H9 (cell line): ENCODE measurements around the gene KDM1B. TPM values are rescaled to one million over a fixed set of nuclear protein-coding genes. Genes with fewer than 3 reads are reported as not detected.
A peak's percentile ranks its signal among the peaks of the same experiment; 100 is the strongest.

Experiments
- DNase-seq: peaks from one replicate; pipeline ENCODE4 v3.0.0-alpha.2; 2017
- H2AFZ ChIP-seq: one replicate; pipeline ENCODE4 v1.6.1; 2013; ENCODE audit warnings: mild to moderate bottlenecking, low read length, control low read depth, moderate library complexity
- H2AK5ac ChIP-seq: 2 replicates; pipeline ENCODE4 v1.6.1; 2013; ENCODE audit warnings: low read length, control low read depth, mixed read lengths; ENCODE audit not compliant: insufficient read length
- H2BK120ac ChIP-seq: one replicate; pipeline ENCODE4 v1.6.1; 2013; ENCODE audit warnings: low read depth, mild to moderate bottlenecking, low read length, control low read depth, inconsistent platforms; ENCODE audit not compliant: poor library complexity, severe bottlenecking
- H2BK12ac ChIP-seq: 2 replicates; pipeline ENCODE4 v1.6.1; 2013; ENCODE audit warnings: low read length, control low read depth, mixed read lengths, low read depth; ENCODE audit not compliant: insufficient read length
- H2BK15ac ChIP-seq: 2 replicates; pipeline ENCODE4 v1.6.1; 2013; ENCODE audit warnings: low read depth, low read length, control low read depth
- H2BK20ac ChIP-seq: one replicate; pipeline ENCODE4 v1.6.1; 2013; ENCODE audit warnings: low read depth, mild to moderate bottlenecking, low read length, control low read depth, inconsistent platforms; ENCODE audit not compliant: poor library complexity, severe bottlenecking
- H2BK5ac ChIP-seq: 2 replicates; pipeline ENCODE4 v1.6.1; 2013; ENCODE audit warnings: low read length, control low read depth, mixed read lengths; ENCODE audit not compliant: insufficient read length
- H3K14ac ChIP-seq: 2 replicates; pipeline ENCODE4 v1.6.1; 2013; ENCODE audit warnings: low read length, control low read depth; ENCODE audit not compliant: insufficient read depth
- H3K18ac ChIP-seq: 2 replicates; pipeline ENCODE4 v1.6.1; 2013; ENCODE audit warnings: low read depth, mild to moderate bottlenecking, mixed read lengths, low read length, control low read depth; ENCODE audit not compliant: insufficient read length
- H3K23ac ChIP-seq: 2 replicates; pipeline ENCODE4 v1.6.1; 2013; ENCODE audit warnings: low read length, control low read depth, mixed read lengths, low read depth; ENCODE audit not compliant: insufficient read length
- H3K23me2 ChIP-seq: 2 replicates; pipeline ENCODE4 v1.6.1; 2013; ENCODE audit warnings: low read depth, mild to moderate bottlenecking, mixed read lengths, low read length, control low read depth; ENCODE audit not compliant: insufficient read length, poor library complexity, severe bottlenecking
- H3K27ac ChIP-seq: 2 replicates; pipeline ENCODE4 v1.5.1; 2013; ENCODE audit warnings: low read length, control low read depth, mixed read lengths, low read depth; ENCODE audit not compliant: insufficient read length
- H3K27me3 ChIP-seq: 2 replicates; pipeline ENCODE4 v1.6.1; 2013; ENCODE audit warnings: low read length, control low read depth, inconsistent platforms; ENCODE audit not compliant: insufficient read depth
- H3K4ac ChIP-seq: 2 replicates; pipeline ENCODE4 v1.6.1; 2013; ENCODE audit warnings: low read depth, mild to moderate bottlenecking, control low read depth, inconsistent platforms, low read length, moderate library complexity
- H3K4me1 ChIP-seq: 2 replicates; pipeline ENCODE4 v1.6.1; 2013; ENCODE audit warnings: low read length, control low read depth, inconsistent platforms; ENCODE audit not compliant: insufficient read depth
- H3K4me2 ChIP-seq: 2 replicates; pipeline ENCODE4 v1.6.1; 2013; ENCODE audit warnings: low read length, control low read depth, mixed read lengths; ENCODE audit not compliant: insufficient read length, insufficient read depth
- H3K56ac ChIP-seq: 2 replicates; pipeline ENCODE4 v1.6.1; 2013; ENCODE audit warnings: low read depth, mild to moderate bottlenecking, mixed read lengths, low read length, control low read depth; ENCODE audit not compliant: insufficient read length
- H3K79me1 ChIP-seq: 2 replicates; pipeline ENCODE4 v1.6.1; 2013; ENCODE audit warnings: low read depth, mild to moderate bottlenecking, moderate library complexity, low read length, control low read depth, inconsistent platforms; ENCODE audit not compliant: insufficient read depth, poor library complexity, severe bottlenecking
- H3K79me2 ChIP-seq: 2 replicates; pipeline ENCODE4 v1.6.1; 2013; ENCODE audit warnings: low read length, control low read depth, inconsistent platforms; ENCODE audit not compliant: insufficient read depth
- H3K9ac ChIP-seq: 2 replicates; pipeline ENCODE4 v1.6.1; 2013; ENCODE audit warnings: low read length, control low read depth, mixed read lengths; ENCODE audit not compliant: insufficient read length; ENCODE audit errors: extremely low read depth
- H3K9me3 ChIP-seq: one replicate; pipeline ENCODE4 v1.6.1; 2013; ENCODE audit warnings: low read depth, low read length, inconsistent platforms; ENCODE audit not compliant: control insufficient read depth
- H3T11ph ChIP-seq: one replicate; pipeline ENCODE4 v1.6.1; 2013; ENCODE audit warnings: mild to moderate bottlenecking, low read length, control low read depth, inconsistent platforms
- H4K20me1 ChIP-seq: one replicate; pipeline ENCODE4 v1.6.1; 2013; ENCODE audit not compliant: control insufficient read depth, insufficient read length, insufficient read depth
- H4K5ac ChIP-seq: 2 replicates; pipeline ENCODE4 v1.6.1; 2013; ENCODE audit warnings: low read depth, mild to moderate bottlenecking, mixed read lengths, low read length, control low read depth; ENCODE audit not compliant: insufficient read length
- H4K8ac ChIP-seq: replicated peaks from 2 replicates; pipeline ENCODE4 v1.6.1; 2013; ENCODE audit warnings: low read length, control low read depth, mixed read lengths, low read depth; ENCODE audit not compliant: insufficient read length
- H4K91ac ChIP-seq: 2 replicates; pipeline ENCODE4 v1.6.1; 2013; ENCODE audit warnings: low read depth, mild to moderate bottlenecking, moderate library complexity, mixed read lengths, low read length, control low read depth; ENCODE audit not compliant: insufficient read length
- H3K27ac Mint-ChIP-seq, 3 experiments: 2 replicates in 2 of 3; 3 replicates in 1 of 3; pipeline ENCODE4 v1.8.0; 2020 to 2021; ENCODE audit warnings: mixed read lengths in 3 of 3, mild to moderate bottlenecking in 1 of 3, moderate library complexity in 1 of 3
- H3K27me3 Mint-ChIP-seq: 2 replicates; pipeline ENCODE4 v1.8.0; 2021; ENCODE audit warnings: low read depth, mild to moderate bottlenecking, moderate library complexity, mixed read lengths
- H3K36me3 Mint-ChIP-seq, 3 experiments: 2 replicates in 2 of 3; 3 replicates in 1 of 3; pipeline ENCODE4 v1.8.0; 2020 to 2021; ENCODE audit warnings: low read depth in 3 of 3, mixed read lengths in 3 of 3; ENCODE audit not compliant: insufficient read depth in 1 of 3
- H3K4me1 Mint-ChIP-seq, 2 experiments: 2 replicates each; pipeline ENCODE4 v1.8.0; 2020; ENCODE audit warnings: mixed read lengths in 2 of 2
- H3K4me3 Mint-ChIP-seq, 2 experiments: 2 replicates in 1 of 2; 3 replicates in 1 of 2; pipeline ENCODE4 v1.8.0; 2020 to 2021; ENCODE audit warnings: mild to moderate bottlenecking in 2 of 2, mixed read lengths in 2 of 2, moderate library complexity in 1 of 2
- H3K9me3 Mint-ChIP-seq, 2 experiments: 2 replicates in 1 of 2; 3 replicates in 1 of 2; pipeline ENCODE4 v1.8.0; 2020; ENCODE audit warnings: mild to moderate bottlenecking in 2 of 2, mixed read lengths in 2 of 2, moderate library complexity in 1 of 2
- CTCF ChIP-seq: fragments of 200-600 bp; sonication (generic); conservative IDR thresholded peaks from 3 replicates; pipeline ENCODE4 v1.8.0; 2021; ENCODE audit warnings: antibody characterized with exemption, mild to moderate bottlenecking
- WGBS: extraction: QIAGEN DNeasy Blood & Tissue Kit; methylation state at CpG from one replicate; pipeline ENCODE4 v1.1.7; 2013; ENCODE audit warnings: missing lambda C conversion rate, low lambda C conversion rate, mixed read lengths; ENCODE audit not compliant: insufficient read length; ENCODE audit errors: extremely low coverage; 5-methylcytosine and 5-hydroxymethylcytosine counted together
- total RNA-seq: library from RNA; stranded (reverse); gene quantifications from 2 replicates; pipeline ENCODE4 v1.2.1, GENCODE V29; 2021

The KDM1B gene
- total RNA-seq, 1 experiment from 2014 or later = 5.4 TPM

GRCh38 chr6:18154507-18155149, 594 bp upstream of the KDM1B start, which contains the start of gene TPMT:
Gene TPMT (minus strand): TSS chr6:18155077. CDS start chr6:18149127, 5,950 bp downstream.
- Histone ChIP-seq H3K18ac (peak within 1 kb of the TSS; percentile 82), H4K5ac (no peak within 1 kb of the TSS), H2AK5ac (no peak within 1 kb of the TSS), H2BK120ac (peak within 1 kb of the TSS; percentile 44), H3K9ac (peak within 1 kb of the TSS; percentile 94), H2BK15ac (peak within 1 kb of the TSS; percentile 62; the same call in 1 of the 2 replicates), H4K91ac (no peak within 1 kb of the TSS), H3K4me2 (peak within 1 kb of the TSS; percentile 85), H2BK20ac (no peak within 1 kb of the TSS), H2AFZ (peak within 1 kb of the TSS; percentile 98), H4K8ac (no peak within 1 kb of the TSS), H3K27ac (peak within 1 kb of the TSS; percentile 20), H3K79me2 (no peaks in the 10 kb centered on the region), H3K4me1 (no peaks in the 10 kb centered on the region; the same call in 1 of the 2 replicates), H2BK5ac (no peak within 1 kb of the TSS), H3K56ac (no peak within 1 kb of the TSS), H3K27me3 (no peaks in the 10 kb centered on the region), H3T11ph (no peak within 1 kb of the TSS), H3K4ac (no peak within 1 kb of the TSS), H3K23me2 (peaks cover 12% of the 10 kb centered on the region), H4K20me1 (no peaks in the 10 kb centered on the region), H3K23ac (no peak within 1 kb of the TSS), H3K14ac (peak within 1 kb of the TSS; percentile 95), H3K9me3 (no peaks in the 10 kb centered on the region), H3K79me1 (no peaks in the 10 kb centered on the region), H2BK12ac (no peak within 1 kb of the TSS)
- H3K4me3 Mint-ChIP-seq = peak within 1 kb of the TSS; percentile 97 to 99
- peak within 1 kb of the TSS; percentile 96 to 99 (median 99); a peak in 6 of 7 replicates for H3K27ac Mint-ChIP-seq
- peaks cover 2 to 8% (median 6%) of the 10 kb centered on the region in 3 experiments; a peak in 6 of 7 replicates for H3K36me3 Mint-ChIP-seq
- peaks cover 22 to 23% of the 10 kb centered on the region in 2 experiments for H3K4me1 Mint-ChIP-seq
- no peaks in the 10 kb centered on the region for H3K9me3 Mint-ChIP-seq
- no CpG with 5 or more reads among the region's 34 CpGs for WGBS
- no peaks in the 10 kb centered on the region for H3K27me3 Mint-ChIP-seq
- TF ChIP-seq CTCF = no peak
- no peak for DNase-seq
